HG03457 (cell line): ENCODE data around the gene ZBTB33.

ENCODE experiments used
- ATAC-seq: cut with Tn5 transposase; IDR thresholded peaks from one replicate; pipeline ENCODE4 v1.9.1; 2021; ENCODE audit warnings: moderate number of reproducible peaks; ENCODE audit not compliant: unreplicated experiment

The ZBTB33 gene

DNA sequence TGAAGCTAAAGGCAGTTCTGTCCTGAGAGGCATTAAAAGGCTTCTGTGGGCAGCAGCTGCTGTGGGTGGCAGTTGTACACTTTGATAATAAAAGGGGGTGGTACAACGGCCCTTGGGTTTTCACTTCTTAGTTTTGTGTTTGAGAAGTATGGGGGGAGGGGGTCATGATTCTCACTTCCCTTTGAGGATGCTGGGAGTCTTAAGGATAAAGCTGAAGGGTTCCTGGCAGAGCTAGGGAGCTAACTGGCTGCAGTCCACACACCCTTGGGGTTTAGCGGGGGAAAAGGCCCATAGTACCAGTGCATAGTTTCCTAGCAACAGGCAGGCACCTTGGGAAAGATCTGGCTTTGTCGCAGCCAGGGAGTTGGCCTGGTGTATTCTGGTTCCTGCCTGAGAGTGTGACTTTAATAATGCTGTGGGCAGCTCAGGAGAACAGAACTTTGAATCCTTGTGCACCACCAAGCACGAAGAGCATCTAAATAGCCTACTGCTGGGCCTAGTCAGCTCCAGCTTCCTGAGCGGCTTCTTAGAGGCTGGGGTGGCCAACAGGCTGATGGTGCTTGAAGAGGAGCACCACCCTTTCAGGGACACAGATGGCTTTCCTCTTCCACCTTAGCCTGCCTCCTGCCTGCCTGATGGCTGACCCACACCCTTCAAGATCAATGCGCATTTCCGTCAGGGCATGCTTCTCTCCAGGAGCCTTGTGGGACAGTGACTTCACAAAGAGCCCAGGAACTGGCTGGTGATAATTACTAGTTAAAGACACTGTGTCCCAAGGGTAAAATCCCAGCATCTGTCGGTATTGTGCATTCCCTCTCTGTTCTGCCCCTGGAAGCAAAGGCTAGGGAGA is 12.5 kb downstream of the ZBTB33 start:
- no peak for ATAC-seq

DNA sequence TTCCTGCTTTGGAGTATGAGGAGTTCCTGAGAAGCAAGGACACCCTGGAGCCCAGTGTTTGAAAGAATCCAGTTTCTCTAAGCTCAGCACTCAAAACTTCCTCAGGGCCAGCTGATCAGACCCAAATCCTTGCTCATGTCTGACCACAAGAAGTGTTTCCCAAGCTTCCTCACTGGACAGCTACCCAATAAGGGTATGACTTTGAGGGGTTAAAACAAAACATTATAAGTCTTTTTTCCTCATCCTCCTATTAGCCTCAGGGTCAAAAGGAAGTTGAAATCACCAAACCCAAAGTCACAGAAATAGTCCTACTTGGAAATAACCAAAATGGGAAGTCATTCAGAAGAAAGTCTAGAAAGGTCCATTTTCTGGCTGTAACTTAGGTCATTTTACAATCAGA is 13.7 kb downstream of the ZBTB33 start:
- ATAC-seq: no peak

DNA sequence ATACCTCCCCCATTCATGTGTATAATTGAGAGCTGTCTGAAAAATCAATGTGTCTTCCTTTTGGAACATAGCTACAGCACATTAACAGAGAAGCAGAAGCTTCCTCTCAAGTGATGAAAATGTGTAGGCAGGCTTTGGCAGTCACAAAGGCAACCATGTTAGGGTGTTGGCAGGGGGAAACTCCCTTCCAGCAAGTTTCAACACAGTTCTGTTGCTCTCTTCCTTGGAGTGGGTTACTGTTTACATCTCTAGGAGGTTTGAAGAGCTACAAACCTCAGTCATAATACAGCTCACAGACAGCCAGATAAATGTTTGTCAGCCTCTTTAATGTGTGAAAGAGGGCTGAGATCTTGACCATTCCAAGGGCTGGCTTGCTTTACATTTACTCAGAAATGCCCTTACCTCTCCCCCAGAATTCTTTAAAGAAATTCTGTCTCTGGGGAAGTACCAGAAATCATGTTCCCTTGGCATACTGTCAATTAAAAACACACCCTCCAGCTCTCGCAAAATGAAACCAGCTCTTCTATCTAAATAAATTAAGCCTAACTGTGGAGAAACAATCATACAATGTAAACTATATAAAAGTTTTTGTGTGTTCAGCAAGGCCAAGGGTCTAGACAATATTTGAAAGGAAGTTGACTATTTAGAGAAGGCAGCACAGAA is 18.9 kb downstream of the ZBTB33 start:
- ATAC-seq: no peak

DNA sequence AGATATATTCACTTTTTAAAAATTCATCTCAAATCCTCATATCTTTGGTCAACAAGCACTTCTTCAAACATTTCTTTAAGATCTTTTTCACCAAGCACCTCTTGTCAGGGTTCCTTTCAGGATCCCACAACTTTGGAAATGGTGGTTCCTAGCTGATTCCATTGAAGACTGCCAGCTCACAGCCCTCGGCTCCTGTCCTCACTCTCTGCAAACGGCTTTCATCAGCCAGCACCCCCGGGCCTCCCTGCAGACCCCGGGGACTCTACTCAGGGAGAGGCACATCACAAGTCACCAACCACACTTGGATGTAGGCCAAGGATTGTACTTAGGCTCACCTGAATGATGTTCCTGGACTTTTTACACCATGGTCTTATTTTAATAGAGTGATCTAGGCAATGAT is 20.0 kb downstream of the ZBTB33 start:
- ATAC-seq: no peak

DNA sequence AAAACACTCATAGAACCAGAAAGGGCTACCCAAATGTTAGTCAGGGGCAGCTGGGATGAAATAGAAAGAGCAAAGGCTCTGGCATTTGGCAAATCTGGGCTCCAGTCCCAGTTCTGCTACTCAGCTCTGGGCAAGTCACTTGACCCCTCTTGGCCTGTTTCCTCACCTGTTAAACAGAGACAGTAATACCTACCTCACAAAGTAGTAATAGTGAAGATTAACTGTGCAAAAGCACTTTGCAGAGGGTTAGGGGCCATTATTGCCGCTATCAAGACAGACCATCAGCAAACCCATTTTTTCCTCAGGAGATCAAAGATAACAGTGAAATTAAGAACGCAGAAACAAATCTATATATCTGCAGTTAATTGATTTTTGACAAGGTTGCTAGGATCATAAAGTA is 20.6 kb downstream of the ZBTB33 start:
- ATAC-seq: no peak

DNA sequence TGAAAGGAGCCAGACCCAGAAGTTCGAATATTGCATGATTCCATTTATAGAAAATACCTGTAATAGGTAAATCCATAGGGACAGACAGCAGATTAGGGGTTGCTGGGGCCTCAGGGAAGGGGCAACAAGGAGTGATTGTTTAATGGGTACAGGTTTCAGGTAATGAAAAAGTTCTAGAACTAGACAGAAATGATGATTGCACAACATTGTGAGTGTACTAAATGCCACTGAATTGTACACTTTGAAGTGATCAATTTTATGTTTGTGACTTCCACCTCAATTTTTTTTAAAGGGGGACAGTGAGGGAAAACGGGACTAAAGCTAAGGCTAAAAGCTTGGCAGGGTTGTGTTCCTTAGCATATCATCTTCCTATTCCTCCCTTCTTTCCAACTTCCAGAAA is 23.5 kb downstream of the ZBTB33 start:
- no peak for ATAC-seq

DNA sequence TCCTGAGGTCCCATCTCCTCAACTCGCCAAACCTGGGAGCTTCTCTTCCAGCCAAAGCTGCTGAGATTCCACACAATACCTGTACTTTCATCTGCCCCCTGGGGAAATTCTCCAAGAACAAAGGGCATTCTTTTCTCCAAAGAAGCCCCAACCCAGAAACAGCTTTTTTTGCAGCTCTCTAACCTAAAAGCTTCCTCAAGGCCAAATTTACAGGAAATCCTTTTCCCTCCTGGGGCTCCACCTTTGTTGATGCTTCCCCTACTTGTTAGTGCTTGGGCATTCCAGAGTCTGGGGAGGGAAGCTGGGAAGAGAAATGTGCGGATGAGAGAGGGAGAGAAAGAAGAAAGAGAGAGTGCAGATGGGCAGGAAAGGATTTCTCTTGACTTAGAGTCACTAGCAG is 24.3 kb downstream of the ZBTB33 start:
- no peak for ATAC-seq

DNA sequence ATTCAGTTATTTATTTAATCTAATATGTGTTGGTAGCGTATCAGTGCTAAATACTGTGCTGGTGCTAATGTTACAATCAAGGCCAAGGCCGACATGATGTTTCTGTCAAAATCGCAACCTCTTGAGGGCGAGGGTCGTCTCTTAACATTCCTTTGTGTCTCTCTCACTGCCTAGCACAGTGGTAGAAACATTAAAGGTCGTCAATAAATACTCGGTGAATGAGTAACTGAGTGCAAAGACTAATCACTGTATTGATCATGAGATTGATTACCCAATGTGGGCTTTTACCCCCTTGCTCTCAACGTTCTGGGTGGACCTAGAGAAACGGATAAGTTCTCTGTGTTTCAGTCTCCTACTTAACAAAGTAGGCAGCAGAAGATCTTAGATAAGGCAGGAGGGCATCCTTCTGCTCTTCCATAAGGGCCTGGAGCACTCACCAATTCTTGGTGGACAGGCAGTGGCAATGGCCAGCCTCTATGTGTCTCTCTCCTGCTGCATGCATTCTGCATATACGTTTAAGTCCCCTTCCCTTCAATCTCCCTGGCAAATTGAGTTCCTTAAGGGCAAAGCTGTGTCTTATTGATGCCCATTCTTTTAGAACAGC is 30.5 kb downstream of the ZBTB33 start:
- ATAC-seq: no peak

DNA sequence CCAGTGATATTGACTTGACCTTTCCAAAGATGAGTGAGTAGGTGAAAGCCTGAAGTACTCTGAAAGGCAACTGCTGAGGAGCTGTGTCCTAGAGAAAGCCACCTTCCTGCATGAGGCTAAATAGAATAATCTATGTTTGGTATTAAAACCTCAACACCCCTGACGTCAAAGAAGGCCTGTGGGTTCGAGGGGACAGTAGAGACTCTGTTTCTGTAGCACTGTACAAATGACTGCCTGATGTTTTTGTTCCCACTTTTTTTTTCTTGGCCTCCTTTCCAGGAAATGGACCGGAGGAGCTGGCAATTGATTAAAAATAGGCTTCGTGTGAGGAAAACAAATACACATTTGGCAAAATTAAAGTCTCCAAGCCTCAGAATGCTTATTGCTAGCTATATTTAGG is 31.1 kb downstream of the ZBTB33 start:
- no peak for ATAC-seq

DNA sequence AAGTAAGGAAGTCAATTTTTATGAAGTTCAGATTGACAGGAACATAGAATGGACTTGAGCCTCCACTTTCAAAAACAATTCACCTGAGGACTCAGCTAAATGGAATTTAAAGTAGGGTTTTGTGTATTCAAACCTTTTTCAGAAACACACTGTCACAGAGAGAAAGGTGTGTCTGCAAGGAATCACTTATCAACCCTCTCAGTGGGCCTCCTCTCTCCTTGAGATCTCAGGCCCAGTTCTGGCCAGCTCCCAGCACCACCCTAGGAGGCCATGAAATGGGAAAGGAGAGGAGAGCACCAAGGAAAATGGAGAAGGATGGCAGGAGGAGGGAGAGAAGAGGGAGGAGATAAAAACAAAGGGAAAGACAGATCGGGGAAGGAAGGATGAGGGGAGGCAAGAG is 32.1 kb downstream of the ZBTB33 start:
- no peak for ATAC-seq

DNA sequence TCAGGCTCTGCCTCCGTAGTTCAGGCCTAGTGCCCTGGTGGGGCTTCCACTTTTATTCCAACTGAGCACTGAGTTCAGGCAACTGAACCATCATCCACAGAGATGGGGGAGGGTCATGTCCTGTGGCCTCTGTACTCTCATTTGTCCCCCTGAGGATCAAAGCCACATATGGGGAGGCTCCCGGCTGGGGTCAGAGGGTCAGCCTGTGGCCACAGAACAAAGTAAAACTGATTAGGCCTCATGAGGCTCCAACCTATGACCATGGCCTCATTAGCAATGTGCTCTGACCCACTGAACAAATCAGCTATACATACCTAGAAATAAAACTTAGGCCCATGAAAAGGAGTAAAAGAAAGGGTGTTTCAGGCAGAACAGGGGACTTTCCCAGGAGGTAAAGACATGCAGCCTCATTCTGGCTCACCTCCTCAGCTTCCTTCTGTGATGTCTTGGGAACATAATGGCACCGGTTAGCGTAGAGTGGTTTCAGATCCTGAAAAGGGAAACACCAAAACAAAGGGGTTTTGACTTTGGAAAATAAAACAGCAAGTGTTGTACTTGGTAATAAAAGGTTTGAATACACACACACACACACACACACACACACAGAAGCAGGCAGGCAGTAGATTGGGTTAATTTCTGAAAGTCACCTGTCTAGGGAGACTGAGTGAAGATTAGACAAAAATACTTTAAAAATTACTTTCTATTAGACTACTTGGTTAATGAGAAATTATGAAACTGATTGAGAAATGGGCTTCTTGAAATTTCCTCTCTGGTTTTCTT is 36.3 kb downstream of the ZBTB33 start:
- peak; percentile 39 for ATAC-seq

DNA sequence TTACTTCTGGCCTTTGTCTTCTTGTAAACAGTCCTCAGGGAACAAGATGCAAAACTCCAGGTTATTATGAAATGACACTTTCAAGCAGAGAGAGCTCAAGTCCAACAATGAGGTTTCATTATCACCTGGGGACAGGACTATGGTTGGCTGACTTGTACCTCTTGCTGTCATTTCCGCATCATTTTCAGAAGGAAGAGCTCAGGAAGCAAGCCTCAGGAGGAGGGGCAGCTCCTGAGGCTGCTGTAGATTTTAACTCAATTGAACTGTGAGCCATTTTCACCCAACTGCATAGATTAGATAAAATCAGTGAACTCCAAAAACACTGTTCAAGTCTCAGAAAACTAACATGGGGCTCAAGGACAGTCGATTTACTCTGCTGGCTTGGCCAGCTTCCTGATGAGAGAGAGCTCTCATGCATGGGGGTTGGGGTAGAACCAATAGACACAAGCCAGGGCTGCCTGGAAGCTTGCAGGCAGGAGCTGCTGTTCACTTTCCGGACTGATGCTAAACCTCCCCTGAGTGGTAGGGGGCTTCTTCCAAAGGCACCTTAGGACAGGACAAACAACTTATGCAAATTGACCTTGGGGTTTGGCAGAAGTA is 37.0 kb downstream of the ZBTB33 start:
- peak; percentile 56 for ATAC-seq

DNA sequence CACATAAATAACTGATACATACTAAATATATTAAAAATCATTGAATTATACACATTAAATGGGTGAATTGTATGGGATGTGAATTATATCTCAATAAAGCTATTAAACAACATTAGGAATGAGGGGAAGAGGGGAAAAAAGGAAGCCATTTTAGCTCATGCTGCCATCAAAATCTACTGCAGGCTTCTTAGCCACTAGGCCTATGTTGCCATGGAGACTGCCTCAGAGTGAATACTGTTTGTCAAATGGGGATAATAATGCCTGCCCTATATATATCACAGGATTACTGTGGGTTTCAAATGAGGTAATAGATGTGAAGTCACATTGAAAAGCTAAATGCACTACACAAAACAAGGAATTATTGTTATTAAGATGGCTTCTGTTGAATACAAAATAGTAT is 39.5 kb downstream of the ZBTB33 start:
- ATAC-seq: no peak

DNA sequence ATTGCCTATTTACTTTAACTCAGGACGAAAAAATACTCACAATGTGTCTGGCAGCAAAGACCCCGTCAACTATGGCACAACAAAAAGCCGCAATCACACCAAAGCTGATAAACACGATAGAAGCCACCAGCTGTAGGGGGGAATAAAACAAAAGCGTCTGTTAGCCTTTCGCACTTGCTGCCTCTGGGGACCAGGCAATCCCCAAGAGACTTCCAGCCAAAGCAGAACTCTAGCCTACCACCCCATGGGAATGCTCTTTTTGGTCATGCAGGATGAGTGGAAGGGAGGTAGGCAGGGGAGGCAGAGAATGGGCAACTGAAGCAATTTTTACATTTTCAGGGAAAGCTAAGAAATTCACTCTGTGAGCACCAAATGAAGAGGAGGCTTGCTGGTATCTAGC is 40.6 kb downstream of the ZBTB33 start:
- ATAC-seq: no peak

DNA sequence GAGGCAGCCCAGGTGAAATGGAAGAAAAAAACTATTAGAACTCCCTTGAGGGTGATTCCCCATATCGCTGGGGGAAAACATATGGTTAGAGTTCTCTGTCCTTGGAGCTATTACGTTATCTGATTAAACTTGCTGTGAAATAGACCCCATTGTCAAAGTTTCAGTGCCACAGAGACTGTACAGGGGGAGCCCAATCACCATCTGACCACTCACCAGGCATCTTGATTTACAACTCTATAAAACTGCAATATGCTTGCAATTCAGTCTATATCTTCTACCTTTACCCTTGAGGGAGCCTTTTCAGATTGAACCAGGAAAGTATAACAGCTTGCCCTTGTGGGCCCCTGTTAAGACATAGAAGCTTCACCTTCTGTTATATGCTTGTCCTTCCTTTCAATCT is 42.4 kb downstream of the ZBTB33 start:
- no peak for ATAC-seq

DNA sequence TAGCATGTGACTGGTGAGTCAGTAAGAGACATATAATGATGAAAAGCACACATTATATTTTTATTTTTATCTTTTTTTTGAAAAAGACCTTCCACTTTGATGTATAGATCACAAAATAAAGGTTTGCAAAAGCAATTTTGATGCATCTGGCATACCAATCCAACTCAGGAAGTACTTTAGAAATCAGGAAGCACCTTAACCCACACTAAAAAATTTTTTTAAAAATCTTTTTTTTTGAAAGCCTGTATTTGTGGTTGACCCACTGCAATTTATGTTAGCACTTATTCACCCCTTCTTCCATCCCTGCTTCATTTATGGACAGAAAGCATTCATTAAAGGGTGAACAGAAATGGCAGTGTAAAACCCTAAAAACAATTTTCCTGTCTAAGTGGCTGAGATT is 44.0 kb downstream of the ZBTB33 start:
- no peak for ATAC-seq

DNA sequence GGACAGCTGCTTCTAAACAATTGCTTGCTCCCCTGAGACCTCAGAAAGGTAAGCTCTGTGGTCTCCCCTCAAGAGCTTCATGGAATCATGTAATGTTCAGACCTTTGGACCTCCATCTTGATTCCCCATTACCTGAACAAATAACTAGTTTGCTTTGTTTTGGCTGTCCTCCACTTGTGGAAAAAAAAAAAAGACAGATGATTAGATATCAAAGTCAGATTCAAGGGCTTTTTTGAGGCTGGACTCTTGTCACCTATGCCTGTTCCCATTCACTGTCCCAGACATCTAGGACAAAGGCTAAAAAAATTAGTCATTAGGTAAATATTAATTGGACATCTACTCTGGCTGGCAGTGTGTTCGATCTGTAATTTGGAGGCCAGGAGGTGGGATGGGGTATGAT is 47.3 kb downstream of the ZBTB33 start:
- ATAC-seq: no peak

DNA sequence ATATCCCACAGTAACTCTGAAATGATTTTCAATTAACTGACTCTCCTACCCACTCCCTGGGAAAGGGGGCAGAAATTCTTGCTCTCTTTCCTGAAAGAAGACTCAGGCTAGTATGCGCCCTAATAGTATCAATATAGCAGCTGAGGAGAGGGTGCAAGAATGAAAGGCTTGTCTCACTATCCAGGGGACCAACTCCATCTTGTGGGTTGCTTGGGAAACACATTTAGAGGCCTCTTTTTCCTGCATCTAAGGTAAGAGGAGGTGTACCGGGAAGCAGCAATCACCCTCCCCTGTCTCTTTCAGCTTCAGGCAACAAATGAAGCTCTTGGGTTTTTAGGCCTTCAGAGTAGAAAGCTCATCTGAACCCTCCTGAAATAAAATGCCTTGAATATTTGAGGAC is 49.3 kb downstream of the ZBTB33 start:
- ATAC-seq: no peak

DNA sequence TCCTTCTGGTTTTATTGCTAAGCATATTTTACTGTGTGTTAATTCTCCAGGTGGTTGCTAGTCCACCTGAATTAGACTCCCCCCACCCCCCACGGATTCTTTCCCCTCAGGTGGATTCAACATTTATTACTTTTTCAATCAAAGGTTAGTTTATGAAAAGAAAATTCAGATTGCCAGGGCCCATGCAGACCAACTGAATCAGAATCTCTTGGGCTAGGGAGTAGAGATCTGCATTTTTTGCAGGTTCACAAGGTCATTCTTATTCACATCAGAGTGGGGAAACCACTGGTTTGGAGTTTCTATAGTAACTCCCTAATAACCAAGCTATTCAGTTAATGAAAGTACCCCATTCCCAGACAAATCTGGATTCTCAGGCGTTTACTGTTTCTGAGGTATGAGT is 50.9 kb downstream of the ZBTB33 start:
- no peak for ATAC-seq

DNA sequence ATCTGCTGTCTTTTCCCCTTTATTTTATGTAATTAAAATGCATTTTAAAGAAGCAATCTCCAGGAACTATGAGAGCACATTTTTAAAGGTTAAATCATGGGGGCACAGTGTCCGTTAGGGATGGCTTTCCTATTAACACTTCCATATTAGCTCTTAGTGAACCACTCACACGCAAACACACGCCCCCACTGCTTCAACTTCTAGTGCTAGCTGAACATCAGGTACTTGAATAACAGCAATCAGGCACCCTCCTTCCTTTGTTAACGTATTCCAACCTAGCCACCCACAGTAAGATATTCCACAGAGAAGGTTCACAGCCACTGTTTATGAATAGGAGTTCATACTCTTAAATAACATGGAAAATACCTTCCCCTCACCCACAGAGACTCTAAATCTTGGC is 51.3 kb downstream of the ZBTB33 start:
- no peak for ATAC-seq

DNA sequence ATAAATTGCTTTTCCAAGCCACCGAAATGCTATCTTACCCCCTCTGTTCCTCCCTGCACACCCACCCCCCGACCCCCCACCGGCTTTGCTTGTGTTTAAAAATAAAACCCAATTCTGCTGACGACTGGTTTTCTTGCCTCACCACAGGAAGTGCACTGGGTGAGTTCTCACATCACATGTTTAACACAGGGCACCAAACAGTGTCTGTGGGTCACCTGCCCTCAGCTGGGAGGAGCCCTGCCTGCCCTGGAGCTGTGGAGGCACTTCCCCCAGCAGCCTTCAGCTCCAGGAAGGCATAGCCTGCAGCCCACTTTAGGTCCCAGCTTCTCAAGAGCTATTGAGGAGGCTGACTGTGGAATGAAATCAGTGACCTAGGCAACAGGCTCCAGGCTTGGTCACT is 51.8 kb downstream of the ZBTB33 start:
- peak; percentile 97 for ATAC-seq
